GM19438 (cell line): ENCODE data around the gene HCST.

Experiments
- ATAC-seq: cut with Tn5 transposase; IDR thresholded peaks from one replicate; pipeline ENCODE4 v1.9.1; 2021; ENCODE audit warnings: low read depth; ENCODE audit not compliant: unreplicated experiment

HCST gene

GRCh38 chr19:35935911-35936737, 33.8 kb downstream of the HCST start, which contains the start of gene LRFN3:
Gene LRFN3, plus strand, starts transcription at chr19:35936374. Its CDS starts 3,052 bp downstream, at chr19:35939426.
- no peak for ATAC-seq

- no peak for ATAC-seq
These were observed 34.5 kb downstream of the HCST start for GRCh38 chr19:35936738-35937268.

GRCh38 chr19:35937345-35938281, 35.3 kb downstream of the HCST start:
- ATAC-seq, result no peak

- no peak for ATAC-seq
These were observed 36.2 kb downstream of the HCST start for GRCh38 chr19:35938282-35939224.

- ATAC-seq, result no peak
These were observed 37.2 kb downstream of the HCST start for GRCh38 chr19:35939307-35940077.

- ATAC-seq, result no peak
These were observed 37.9 kb downstream of the HCST start for GRCh38 chr19:35940078-35940775.

GRCh38 chr19:35940839-35941238, 38.5 kb downstream of the HCST start:
- no peak for ATAC-seq

GRCh38 chr19:35942235-35942634, 39.9 kb downstream of the HCST start:
- no peak for ATAC-seq

- ATAC-seq, result no peak
These were observed 41.3 kb downstream of the HCST start for GRCh38 chr19:35943321-35944301.

GRCh38 chr19:35944556-35944955, 42.2 kb downstream of the HCST start:
- no peak for ATAC-seq

GRCh38 chr19:35945121-35945790, 42.9 kb downstream of the HCST start:
- ATAC-seq, result no peak

- ATAC-seq, result no peak
These were observed 43.9 kb downstream of the HCST start for GRCh38 chr19:35946203-35946602.

- no peak for ATAC-seq
These were observed 46.8 kb downstream of the HCST start for GRCh38 chr19:35949131-35949530.
